HS-5 (cell line): ENCODE data around the gene CZIB.
"Not testable (repeated sequence)": the region's sequence is repeated elsewhere in the genome, so short reads cannot be mapped to it uniquely, and the experiment has no call there.

ENCODE experiments used
- DNase-seq: peaks from one replicate; pipeline ENCODE4 v3.0.0-alpha.2; 2012; ENCODE audit warnings: low read depth

CZIB gene

DNA sequence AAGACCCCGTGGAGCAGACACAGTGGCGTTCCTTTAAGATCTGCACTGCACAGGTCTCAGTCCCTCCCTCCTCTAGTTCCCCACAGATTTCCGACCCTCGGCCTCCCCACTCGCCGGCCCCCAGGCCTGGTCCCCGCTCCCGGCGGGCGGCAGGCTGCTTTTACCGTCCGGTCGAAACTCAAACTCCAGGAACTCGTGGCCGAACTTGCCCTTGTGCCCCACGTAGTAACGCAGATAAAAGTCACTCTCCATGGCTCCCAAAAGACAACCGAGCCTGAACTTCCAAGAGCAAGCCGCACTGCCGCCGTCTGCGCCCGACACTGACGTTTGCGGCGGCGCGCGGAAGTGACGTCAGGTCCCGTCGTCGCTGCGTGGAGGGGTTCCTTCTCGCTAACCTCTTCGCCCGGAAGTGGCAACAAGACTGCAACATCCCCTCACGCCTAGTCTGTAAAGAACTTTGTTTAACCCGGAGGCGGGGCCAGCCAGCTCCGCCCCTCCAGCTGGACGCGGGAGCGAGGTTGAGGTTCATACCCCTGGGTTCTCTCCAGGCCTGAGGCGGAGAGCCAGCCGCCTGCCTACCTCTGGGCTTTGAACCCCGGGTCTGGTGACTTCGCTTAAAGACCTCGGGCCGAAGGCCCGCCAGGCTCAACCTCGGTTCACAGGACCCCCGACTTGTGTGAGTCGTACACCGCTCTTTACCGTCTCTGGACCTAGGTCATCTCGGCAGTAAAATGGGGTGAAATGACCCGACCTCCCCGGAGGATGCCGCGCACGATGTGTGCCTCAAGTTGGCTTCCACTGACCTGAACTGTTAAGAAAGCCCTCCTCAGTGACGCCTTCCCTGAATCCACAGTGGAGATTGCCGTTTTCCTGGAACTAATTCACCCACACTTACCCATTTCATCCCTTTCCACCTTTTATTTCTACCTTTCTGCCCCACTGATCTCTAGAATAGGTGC, 18.0 kb upstream of the CZIB start, which contains the start of gene MAGOH:
Gene MAGOH (minus strand): TSS at position 322 of the 959 bp plus-strand sequence. CDS start 70 bp downstream, at position 252.
- peak; percentile 78 for DNase-seq

DNA sequence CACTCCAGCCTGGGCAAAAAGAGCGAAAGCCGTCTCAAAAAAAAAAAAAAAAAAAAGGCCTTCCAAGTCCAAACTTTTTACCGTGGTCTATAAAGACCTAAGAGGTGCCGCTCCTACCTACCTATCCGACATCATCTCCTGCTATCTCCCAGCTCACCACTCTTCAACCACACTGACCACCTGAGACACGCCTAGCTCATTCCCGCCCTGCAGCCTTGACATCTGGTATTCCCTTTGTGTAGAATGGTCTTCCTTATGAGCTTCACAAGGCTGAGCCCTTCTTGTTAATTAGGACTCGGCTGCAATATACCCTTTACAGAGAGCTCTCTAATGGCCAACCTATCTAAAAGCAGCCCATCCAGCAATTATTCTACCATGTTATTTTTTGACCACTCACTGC, 17.2 kb upstream of the CZIB start:
- no peak for DNase-seq

DNA sequence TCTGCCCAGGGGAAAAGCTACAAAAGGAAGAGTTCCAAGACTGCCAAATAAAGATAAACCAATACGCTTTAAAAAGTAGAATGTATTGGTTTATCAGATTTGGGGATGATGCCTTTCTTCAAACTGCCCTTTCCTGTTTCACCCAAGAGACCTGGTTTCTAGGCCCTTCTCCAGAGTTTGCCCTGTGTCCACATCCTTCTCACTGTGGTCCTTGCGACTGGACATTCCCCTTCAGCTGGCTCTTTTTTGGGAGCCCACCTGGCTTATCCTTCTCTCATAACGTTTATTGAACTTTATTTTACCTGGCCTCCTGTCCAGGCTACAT, 490 bp upstream of the CZIB start:
- DNase-seq: no peak

DNA sequence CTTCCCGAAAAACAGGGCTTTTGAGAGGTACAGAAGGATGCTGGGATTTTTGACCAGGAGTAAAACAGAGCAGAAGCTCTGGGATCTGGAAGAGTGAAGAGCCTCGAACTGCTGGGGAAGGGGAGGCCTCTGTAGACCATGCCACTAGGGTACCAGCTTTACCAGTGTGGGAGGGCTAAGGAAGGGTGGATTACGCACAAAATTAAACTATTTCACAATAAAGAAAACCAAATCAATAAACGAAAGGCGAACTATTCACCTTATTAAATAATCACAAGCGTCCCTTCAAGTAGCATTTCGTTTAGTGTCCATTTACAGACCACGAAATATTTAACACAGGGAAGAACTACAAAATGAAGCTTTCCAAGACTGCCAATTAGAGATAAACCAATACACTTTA, 723 bp downstream of the CZIB start:
- DNase-seq: no peak

DNA sequence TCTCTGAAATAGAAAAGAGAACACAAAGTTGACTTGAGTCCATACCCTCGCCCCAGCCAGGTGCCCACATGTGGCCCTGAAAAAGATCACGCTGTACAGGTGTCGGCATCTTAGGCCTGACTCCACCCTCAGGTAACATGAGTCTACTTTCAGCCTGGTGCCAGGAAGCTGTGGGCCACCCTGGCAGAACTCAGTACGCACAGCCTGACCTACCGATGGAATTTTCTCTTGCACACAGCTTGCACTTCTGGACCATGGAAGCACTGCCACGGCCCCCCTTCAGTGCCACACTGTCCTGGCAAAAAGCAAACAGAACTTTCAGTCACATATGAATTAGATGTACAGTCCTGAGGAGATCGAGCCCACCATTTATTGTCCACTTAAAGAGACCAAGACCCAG, 2.2 kb downstream of the CZIB start:
- no peak for DNase-seq

DNA sequence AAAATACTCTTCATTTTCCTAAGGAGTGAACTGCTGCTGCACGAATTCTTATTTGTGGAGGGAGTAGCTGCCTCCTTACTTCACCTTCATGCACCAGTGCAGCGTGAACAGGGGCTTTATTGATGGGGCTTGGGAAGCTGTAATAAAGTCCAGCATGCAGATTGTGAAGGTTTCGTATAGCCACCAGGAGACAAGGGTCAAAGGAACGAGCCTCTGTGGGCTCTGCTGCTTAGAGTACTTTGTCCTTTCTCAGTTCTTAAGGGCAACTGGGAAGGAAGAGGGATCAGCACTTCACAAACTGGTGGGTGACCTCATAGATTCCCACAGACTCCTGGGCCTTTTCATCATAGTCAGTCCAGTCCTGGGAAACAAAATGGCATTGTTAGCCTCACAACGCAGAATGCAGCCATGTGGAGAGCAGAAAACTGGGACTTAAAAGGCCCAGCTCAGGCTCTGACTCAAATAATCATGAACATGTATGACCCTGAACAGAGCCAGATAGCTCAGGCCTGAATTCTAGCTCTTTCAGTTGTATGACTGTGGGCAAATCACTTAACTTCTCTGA, 6.0 kb downstream of the CZIB start:
- no peak for DNase-seq

DNA sequence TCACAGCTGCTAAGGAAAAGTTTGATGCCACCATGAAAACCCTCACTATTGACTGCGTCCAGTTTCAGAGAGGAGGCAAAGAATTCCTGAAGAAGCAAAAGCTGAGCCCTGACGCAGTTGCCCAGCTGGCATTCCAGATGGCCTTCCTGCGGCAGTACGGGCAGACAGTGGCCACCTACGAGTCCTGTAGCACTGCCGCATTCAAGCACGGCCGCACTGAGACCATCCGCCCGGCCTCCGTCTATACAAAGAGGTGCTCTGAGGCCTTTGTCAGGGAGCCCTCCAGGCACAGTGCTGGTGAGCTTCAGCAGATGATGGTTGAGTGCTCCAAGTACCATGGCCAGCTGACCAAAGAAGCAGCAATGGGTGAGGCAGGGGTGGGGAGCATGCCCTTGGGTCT, 9.5 kb downstream of the CZIB start:
- DNase-seq: no peak

DNA sequence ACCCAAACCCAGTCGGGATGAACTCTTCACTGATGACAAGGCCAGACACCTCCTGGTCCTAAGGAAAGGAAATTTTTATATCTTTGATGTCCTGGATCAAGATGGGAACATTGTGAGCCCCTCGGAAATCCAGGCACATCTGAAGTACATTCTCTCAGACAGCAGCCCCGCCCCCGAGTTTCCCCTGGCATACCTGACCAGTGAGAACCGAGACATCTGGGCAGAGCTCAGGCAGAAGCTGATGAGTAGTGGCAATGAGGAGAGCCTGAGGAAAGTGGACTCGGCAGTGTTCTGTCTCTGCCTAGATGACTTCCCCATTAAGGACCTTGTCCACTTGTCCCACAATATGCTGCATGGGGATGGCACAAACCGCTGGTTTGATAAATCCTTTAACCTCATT, 10.1 kb downstream of the CZIB start:
- no peak for DNase-seq

DNA sequence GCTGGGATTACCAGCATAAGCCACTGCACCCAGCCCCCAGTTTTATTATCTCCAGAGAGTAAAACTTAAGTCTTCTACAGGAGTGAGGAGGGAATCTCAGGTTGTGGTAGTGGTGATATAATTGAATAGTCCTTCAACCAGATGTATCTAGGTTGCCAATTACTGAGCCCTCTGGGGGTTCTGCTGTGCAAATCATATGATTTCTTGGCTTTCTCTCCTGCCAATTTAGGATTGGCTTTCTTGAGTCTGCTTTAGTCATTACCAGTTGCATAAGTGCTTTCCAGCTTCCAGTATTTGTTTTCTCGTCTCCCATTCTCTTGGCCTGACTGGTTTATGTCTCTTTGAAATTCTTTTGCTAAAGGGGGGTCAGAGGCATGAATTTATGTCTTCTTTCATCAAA, 12.7 kb downstream of the CZIB start:
- no peak for DNase-seq

DNA sequence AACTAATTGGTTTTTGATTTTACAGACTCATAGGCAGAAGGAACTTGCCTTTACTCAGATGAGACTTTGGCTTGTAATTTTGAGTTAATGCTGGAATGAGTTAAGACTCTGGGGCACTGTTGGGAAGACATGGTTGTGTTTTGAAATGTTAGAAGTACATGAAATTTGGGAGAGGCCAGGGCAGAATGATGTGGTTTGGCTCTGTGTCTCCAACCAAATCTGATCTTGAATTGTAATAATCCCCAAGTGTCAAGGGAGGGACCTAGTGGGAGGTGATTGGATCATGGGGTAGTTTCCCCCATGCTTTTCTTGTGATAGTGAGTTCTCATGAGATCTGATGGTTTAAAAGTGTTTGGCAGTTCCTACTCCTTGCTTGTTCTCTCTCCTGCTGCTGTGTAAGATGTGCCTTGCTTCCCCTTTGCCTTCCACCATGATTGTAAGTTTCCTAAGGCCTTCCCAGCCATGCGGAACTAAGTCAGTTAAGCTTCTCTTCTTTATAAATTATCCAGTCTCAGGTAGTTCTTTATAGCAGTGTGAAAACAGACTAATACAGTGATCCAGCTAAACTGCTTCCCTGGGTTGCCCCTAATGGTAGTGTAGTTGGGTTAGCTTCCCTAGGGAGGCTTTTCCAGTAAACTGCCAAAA, 13.6 kb downstream of the CZIB start:
- DNase-seq: no peak

DNA sequence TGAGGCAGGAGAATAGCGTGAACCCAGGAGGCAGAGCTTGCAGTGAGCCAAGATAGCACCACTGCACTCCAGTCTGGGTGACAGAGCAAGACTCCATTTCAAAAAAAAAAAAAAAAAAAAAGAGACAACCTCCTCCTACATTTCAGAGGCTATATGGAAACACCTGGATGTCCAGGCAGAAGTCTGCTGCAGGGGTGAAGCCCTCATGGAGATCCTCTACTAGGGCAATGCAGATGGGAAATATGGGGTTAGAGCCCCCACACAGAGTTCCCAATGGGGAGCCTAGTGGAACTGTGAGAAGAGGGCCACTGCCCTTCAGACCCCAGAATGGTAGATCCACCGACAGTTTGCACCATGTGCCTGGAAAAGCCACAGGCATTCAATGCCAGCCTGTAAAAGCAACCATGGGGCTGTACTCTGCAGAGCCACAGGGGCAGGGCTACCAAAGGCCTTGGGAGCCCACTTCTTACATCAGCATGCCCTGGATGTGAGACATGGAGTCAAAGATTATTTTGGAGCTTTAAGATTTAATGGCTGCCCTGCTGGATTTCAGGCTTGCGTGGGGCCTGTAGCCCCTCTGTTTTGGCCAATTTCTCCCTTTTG, 14.2 kb downstream of the CZIB start:
- DNase-seq: not testable (repeated sequence)

DNA sequence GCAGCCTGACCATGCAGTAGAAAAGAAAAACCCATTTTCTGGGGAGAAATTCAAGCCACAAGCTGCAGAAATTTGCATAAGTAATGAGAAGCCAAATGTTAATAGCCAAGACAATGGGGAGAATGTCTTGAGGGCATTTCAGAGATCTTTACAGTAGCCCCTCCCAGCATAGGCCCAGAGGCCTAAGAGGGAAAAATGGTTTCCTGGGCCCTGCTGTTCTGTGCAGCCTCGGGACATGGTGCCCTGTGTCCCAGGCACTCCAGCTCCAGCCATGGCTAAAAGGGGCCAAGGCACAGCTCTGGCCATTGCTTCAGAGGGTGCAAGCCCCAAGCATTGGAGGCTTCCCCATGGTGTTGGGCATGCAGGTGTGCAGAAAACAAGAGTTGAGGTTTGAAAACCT, 14.9 kb downstream of the CZIB start:
- not testable (repeated sequence) for DNase-seq

DNA sequence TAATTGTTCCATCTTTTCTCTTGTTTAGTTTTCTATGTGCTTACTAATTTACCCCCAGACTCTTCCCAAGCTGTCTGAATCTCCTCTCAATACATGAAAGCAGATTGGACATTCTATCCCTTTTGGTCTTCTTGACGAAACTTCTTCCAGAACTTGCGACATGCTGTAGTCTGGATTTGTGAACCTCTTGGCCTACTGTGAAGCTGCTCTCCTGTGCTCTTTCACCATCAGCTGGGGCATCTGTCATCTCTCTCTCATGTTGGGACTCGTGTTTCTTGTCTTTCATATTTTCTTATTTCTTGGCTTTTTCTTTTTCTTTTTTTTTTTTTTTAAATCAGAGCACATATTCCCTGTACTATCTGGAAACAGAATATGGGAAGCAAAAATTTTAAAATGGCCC, 17.0 kb downstream of the CZIB start:
- no peak for DNase-seq

DNA sequence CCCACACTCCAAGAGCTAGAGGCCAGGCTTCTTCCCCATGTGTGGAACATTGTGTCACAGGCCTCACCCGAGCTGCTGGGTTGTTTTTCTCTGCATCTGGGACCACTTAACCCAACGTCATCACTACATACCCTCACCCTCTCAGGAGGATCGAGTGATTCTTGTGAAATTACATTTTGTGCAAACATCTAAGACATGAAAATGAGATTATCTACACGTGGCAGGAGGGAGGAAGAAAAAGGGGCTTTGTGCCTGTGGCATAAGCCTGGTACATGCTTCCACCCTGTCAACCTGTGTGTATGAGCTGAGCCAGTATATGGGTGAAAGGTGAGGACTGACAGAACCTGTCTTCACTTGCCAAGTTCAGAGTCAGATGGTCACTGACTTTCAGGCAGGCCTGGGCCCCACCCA, 22.2 kb downstream of the CZIB start:
- no peak for DNase-seq

DNA sequence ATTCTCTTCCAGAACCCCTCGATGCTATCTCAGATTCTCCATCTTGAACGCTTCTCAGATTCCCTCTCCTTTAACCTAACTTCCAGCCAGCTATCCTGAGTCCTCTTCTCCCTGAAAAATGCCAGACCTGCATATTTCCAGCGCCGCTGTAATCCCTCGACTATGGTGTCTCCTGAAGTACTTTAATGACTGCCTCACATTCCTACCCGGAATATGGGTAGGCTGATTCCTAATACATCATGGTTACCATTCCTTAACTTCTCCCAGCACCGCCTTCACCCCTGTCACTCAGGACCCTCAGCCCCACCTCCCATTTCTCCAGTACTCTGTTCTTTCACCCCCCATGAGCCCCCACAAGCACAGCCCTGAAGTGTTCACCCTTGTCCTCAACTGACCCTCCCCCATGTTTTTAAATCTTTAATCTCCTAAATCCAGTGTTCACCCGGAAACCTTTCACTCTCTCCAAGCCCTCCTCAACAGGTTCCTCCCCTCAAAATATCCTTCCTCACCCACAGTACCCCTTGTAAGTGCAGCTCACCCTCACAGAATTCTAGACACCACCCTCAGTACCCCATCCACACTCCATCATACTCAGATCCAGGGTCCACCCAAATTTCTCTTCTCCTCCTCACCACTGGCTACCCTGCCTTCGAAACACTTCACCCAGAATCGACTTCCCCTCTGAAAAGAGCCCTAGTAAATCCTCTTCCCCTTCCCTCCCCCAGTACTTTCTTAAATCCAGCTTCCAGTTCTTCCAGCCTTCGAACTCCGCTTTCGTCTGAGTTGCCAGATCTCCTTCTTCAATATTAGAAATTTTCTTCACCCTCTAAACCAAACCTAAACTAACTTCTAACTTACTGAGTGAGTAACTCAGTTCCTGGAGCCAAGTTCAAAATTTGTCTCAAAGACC, 22.9 kb downstream of the CZIB start:
- no peak for DNase-seq

DNA sequence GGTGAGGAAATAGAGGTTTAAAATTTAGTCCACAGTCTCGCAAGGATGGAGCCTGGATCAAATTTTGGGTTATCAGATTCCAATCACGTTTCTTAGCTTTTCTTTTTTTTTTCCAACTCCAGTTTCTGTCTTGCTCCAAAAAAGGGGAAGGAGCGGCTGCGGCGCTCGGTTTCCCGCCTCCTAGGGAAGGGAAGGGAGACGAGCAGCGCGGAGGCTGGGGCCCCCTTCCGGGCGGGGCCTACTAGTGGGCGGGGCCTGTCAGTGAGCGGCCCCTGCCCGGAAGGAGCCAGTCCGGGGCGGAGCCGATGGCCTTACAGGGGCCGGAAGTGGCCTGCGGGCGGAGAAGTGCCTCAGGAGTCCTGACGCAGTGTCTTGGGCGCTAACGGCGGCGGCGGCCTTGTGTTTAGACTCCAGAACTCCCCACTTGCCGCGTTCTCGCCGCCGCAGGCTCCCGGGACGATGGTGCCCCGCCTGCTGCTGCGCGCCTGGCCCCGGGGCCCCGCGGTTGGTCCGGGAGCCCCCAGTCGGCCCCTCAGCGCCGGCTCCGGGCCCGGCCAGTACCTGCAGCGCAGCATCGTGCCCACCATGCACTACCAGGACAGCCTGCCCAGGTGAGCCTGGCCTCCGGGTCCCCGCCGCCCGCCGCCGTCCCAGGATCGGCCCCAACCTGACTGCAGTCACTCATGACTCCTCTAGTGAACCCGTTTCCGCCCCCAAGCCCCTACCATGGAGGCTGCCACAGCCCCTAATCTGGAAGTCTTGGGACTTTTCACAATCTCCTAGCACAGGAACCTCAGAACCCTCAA, 23.7 kb downstream of the CZIB start, which contains the start of gene CPT2:
Gene CPT2 (plus strand): TSS at position 340 of the 806 bp plus-strand sequence. CDS start 120 bp downstream, at position 460.
- DNase-seq: no peak

DNA sequence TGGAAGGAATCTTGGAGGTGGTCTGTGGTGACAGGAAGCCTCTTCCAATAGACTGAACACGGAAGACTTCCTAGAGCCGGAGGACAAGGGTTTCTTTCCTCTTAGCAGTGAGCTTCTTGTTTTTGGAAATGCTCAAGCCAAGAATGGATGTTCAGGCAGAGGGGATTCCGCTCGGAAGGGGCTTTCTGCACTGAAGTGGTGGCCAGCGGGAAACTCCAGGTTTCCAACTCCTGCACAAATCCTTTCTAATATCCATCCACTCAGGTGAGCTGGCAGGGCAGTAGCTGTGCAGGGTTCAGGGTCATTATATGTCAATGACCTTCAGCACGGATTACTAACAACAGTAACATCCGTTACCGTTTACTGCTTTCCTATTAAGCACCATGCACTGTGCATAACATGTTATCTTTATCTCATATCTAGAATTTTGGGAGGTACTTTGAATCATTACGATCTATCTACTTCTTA, 24.4 kb downstream of the CZIB start:
- DNase-seq: no peak

DNA sequence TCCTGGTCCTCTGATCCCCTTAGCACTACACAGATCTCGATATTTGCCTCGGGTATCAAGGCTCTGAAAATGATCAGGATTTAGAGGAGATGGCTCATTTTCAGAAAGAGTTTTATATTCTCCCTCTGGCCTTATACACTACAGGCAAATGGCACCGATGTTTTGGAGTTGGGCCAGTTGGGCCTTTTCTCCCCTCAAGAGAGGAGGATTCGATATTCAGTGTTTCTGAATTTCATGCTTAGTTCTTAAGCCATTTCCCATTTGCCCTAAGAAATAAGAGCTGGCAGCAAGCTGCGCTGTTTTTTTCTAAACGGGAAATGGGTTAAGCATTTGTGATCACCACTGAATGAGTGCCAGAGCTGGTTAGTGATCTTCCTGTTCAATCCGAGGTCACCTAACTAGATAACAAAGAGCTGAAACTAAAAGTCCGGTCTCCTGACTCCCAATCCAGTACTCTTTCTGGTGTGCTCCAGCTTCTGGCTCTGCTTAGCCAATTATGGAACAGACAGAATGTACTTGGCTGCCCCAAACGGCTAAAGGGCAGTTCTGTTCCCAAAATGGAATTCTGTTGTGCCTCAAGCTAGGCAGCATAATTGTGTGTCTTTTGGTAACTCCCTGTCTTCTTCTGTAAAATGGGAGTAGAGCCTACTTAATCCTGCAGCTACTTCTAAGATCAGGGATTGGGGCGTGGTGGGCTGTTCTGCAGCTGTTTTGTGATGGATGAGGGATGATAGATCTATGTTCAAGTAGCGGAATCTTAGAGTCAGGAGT, 25.0 kb downstream of the CZIB start:
- no peak for DNase-seq

DNA sequence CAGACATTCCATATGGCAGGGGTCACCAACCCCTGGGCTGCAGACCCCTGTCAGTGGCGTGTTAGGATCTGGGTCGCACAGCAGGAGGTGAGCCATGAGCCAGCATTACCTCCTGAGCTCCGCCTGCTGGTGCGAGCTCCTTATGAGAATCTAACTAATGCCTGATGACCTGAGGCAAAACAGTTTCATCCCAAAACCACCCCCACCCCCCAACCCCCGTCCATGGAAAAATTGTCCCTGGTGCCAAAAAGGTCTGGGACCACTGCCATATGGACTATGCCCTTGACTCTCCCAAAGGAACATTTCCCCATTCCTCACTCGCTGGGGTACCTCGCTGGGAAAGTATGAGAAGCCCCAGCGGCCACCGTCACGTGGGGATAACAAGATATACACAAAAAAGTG, 30.2 kb downstream of the CZIB start:
- DNase-seq: no peak

DNA sequence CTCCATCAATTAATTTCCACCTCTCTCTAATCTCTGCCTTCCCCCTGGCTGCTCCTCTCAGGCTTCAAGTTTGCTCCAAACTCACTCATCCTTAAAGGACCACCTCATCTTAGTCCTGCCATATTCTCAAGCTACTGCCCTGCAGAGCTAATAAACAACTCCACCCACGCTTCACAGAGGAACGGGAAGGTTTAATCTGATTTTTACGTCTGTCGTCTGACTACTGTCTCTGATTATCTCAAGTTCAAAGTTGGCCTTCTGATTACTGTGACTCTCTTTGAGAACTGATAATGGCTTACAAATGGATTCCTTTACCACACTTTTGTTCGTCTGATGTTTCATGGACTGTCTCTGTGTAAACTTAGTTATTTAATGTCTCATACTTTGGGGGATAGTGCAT, 31.4 kb downstream of the CZIB start:
- DNase-seq: no peak
